WTC11 (cell line): ENCODE results near the gene EHD4.

ENCODE experiments used
- ARID4B ChIP-seq: sonication (generic); formaldehyde crosslinking; IDR thresholded peaks from 2 replicates; pipeline ENCODE4 v1.8.0; 2023; ENCODE audit warnings: missing genetic modification reagents, mild to moderate bottlenecking, borderline replicate concordance
- JUN ChIP-seq: sonication (generic); formaldehyde crosslinking; IDR thresholded peaks from 2 replicates; pipeline ENCODE4 v1.8.0; 2023; ENCODE audit warnings: mild to moderate bottlenecking, missing genetic modification reagents
- NR1H2 ChIP-seq: sonication (generic); formaldehyde crosslinking; IDR thresholded peaks from 2 replicates; pipeline ENCODE4 v1.9.0; 2021; ENCODE audit warnings: mild to moderate bottlenecking, moderate library complexity, missing genetic modification reagents
- STAT6 ChIP-seq: sonication (generic); formaldehyde crosslinking; conservative IDR thresholded peaks from 2 replicates; pipeline ENCODE4 v1.8.1; 2023; ENCODE audit warnings: mild to moderate bottlenecking, low read depth, missing genetic modification reagents, moderate library complexity
- ZBTB43 ChIP-seq: sonication (generic); formaldehyde crosslinking; IDR thresholded peaks from 2 replicates; pipeline ENCODE4 v1.8.1; 2023; ENCODE audit warnings: mild to moderate bottlenecking, missing genetic modification reagents
- ZNF671 ChIP-seq: fragments of 250-450 bp; sonication (Bioruptor Pico); IDR thresholded peaks from 2 replicates; pipeline ENCODE4 v1.8.0; 2021; ENCODE audit warnings: mild to moderate bottlenecking
- TF ChIP-seq, protein P1 (sequence below): fragments of 200-600 bp; IDR thresholded peaks from 2 replicates; pipeline ENCODE4 v1.8.0; 2022; ENCODE audit warnings: antibody characterized with exemption
- TF ChIP-seq, protein P2 (sequence below): sonication (generic); formaldehyde crosslinking; IDR thresholded peaks from 2 replicates; pipeline ENCODE4 v1.8.0; 2022; ENCODE audit warnings: mild to moderate bottlenecking, missing genetic modification reagents
- TF ChIP-seq, protein P3 (sequence below): sonication (generic); formaldehyde crosslinking; IDR thresholded peaks from 2 replicates; pipeline ENCODE4 v1.8.1; 2023; ENCODE audit warnings: mild to moderate bottlenecking, missing genetic modification reagents, moderate library complexity

- TF ChIP-seq, protein P1, sequence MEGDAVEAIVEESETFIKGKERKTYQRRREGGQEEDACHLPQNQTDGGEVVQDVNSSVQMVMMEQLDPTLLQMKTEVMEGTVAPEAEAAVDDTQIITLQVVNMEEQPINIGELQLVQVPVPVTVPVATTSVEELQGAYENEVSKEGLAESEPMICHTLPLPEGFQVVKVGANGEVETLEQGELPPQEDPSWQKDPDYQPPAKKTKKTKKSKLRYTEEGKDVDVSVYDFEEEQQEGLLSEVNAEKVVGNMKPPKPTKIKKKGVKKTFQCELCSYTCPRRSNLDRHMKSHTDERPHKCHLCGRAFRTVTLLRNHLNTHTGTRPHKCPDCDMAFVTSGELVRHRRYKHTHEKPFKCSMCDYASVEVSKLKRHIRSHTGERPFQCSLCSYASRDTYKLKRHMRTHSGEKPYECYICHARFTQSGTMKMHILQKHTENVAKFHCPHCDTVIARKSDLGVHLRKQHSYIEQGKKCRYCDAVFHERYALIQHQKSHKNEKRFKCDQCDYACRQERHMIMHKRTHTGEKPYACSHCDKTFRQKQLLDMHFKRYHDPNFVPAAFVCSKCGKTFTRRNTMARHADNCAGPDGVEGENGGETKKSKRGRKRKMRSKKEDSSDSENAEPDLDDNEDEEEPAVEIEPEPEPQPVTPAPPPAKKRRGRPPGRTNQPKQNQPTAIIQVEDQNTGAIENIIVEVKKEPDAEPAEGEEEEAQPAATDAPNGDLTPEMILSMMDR: no peak
- TF ChIP-seq, protein P2, sequence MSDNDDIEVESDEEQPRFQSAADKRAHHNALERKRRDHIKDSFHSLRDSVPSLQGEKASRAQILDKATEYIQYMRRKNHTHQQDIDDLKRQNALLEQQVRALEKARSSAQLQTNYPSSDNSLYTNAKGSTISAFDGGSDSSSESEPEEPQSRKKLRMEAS (CRISPR knock-in tag): no peak
- TF ChIP-seq ZBTB43 (no peak), JUN (CRISPR knock-in tag) (no peak), ZNF671 (CRISPR knock-in tag) (no peak), ARID4B (no peak), STAT6 (CRISPR knock-in tag) (no peak), NR1H2 (CRISPR knock-in tag) (no peak)
- TF ChIP-seq, protein P3, sequence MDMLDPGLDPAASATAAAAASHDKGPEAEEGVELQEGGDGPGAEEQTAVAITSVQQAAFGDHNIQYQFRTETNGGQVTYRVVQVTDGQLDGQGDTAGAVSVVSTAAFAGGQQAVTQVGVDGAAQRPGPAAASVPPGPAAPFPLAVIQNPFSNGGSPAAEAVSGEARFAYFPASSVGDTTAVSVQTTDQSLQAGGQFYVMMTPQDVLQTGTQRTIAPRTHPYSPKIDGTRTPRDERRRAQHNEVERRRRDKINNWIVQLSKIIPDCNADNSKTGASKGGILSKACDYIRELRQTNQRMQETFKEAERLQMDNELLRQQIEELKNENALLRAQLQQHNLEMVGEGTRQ (CRISPR knock-in tag): no peak
These were observed 105.3 kb downstream of the EHD4 start for GRCh38 chr15:41866872-41867579.
